IPS-NIHi7 (cell line): ENCODE data around the gene PHOSPHO1.

Experiments used
- DNase-seq: peaks from one replicate; pipeline ENCODE4 v3.0.0; 2012; ENCODE audit warnings: mixed read lengths; ENCODE audit errors: extremely low spot score

The PHOSPHO1 gene

DNA sequence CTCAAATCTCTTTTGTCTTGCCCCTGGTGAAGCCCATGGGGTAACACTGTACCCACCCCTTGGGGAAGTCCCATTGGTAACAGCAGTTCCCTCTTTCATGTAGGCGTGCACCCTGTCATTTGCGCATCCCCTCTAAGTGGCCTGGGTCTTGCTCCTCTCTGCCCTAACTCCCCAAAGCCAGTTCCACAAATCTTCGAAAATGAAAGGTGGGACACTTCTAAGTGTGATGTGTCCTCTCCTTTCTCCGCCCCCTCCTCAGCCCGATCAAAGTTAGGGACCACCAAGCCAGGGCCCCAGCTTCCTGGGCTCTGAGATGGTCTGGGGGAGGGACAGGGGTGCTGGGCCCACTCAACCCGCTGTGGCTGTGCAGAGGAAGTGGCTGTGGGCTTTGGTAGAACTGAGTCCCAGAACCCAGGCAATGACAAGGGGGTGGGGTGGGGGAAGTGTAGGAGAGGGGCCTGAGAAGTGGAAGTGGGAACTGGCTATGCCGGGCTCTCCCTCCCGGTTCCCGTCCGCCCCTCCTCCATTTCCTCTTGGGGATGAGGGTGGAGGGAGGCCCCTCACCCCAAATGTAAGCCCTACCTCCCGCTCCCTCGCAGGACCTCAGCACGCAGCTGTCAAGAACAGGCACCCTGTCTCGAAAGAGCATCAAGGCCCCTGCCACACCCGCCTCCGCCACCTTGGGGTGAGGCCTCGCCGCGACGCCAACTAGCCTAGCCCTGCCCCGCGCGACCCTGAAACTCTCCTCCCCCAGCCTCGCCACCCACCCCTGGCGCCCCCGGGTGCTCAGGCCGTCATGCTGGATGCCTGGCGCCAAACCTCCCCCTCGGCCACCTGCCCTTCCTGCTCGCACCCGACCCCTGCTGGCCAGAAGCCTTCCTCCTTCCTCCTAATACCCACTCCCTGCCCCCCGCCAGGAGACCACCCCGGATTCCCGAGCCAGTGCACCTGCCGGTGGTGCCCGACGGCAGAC lies 11.4 kb downstream of the PHOSPHO1 start:
- peak; percentile 65 for DNase-seq

DNA sequence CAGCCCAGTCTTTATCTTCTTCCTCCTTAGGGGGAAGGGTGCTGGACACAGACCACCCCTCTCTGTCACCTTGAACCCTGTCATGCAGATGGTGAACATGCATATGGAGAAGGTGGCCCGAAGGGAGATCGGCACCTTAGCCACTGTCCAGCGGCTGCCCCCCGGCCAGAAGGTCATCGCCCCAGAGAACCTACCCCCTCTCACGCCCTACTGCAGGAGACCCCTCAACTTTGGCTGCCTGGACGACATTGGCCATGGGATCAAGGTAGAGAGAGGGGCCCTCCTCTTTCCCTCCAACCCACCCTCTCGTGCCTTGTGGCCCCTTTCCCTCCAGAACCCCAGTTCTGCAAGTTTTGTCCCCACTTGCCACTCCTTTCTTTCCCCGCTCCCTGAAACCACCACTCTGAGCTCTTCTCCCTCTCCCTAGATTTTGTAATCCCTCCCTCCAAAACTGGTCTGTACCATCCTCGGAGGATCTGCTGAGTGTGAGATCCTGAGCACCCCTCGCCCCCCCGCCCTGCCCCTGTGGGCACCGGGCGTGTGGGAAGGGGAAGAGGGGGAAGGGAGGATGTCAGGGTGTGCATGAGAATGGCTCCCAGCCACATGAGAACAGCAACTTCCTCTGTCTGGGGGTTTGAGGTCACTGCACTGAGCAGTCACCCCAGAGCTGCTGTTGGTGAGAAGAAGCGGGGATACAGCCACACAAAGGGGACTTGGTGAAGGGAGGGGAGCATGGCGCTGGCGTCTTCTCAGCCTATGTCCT lies 12.8 kb downstream of the PHOSPHO1 start:
- DNase-seq, result no peak

DNA sequence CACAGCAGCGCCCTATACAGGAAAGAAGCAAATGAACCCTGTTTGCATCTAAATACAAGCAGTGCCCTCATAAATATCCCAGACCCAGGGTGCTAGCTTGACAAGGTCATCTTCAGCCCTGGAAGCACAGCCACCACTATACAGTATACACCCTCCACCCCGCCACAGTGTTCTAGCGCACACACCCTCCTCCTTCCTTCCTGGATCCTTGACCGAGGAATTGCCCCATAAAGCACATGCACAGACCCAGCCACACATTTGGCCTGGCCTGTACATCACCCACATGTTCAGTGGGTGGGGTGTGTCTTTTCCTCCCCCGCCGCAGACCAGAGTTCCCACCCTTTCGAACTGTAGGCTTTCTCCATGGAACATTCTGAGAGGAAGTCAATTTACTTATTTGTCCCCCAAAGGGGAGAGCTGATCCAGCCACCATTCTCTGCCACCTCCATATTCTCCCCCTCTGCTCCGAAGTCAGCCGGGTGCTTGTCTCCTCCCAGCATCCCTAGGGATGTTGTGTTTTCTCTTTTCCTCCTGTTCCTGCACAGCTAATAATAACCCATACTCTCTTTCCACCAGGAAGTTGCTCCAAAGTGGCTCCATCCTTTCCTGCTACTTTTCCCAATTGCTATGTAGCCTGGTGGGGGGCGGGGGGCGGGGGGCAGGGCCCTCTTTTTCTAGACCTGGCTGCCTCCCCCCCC lies 13.5 kb downstream of the PHOSPHO1 start:
- DNase-seq, result no peak

DNA sequence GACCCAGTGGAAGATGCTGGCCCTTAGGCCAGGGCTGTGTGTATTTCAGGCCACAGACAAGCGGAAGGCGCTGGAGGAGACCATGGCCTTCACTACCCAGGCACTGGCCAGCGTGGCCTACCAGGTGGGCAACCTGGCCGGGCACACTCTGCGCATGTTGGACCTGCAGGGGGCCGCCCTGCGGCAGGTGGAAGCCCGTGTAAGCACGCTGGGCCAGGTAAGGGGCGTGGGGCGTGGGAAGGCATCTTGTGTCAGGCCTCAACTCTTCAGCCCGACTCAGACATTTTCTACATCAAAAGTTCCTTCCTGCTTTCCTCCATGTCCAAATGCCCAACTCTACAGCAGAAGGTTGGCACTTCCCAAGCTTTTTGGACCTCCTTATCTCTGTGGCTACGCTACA lies 14.1 kb downstream of the PHOSPHO1 start:
- no peak for DNase-seq

DNA sequence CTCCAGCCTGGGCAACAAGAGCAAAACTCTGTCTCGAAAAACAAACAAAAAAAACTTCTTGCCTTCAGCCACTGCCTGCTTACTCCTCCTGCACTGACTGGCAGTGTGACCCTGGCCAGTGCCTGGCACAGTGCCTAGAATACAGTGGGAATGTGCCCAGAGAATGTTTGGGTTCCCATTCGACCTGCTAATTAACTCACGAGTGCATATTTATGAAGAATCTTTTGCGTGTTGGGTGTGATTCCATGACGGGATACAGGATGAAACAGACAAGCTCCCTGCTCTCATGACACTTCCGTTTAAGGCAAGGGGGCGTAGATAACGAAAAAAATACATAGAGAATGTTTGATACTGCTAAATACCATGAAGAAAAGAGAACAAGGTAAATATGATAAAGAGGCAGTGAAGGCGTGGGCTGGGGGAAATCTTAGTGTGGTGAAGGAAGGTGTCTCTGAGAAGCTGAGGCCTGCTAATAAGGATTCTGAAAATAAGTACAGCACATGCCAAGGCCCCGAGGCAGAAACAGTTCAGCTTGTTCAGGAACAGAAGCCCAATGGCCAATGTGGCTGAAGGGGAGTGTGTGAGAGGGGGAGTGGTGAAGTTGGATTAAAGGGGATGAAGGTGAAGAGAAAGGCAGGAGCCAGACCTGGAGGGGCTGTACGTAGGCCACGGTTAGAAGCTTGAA lies 15.8 kb downstream of the PHOSPHO1 start:
- no peak for DNase-seq

DNA sequence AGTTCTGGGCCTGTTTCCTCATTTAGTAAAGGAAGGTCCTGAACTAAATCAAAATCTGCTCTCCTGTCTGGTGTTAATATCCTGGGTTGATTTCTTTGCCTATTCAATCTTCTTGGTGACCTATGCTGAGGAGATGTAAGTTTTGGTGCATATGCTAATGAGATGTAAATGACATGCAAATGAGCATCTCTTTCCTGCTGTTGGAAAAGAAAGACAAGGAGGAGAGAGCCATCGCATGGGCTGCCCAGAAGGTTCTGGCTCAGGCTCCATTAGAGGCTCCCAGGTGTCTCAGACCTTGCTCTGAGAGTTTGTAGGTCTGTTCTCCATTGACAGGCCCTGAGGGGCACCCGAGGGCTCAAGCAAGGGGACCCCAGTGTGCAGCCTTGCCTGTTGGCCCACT lies 16.7 kb downstream of the PHOSPHO1 start:
- DNase-seq, result no peak

DNA sequence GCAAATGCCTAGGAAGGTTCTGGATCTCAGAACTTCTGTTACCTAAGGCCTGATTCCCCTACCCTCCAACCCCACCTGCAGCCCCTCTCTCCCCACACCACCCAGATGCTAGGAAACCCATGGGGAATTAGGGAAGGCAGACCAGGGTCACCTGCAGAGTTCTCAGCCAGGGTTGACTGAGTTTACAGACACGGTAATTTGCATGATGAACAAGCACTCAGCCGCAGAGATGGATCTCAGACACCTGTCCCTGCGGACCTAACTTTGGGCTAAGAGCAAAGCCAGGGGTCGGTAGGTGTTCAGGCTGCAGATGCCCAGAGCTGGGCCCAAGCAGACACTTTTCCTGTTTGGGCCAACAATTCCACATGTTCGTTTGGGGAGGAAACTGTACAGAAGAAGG lies 17.2 kb downstream of the PHOSPHO1 start:
- DNase-seq, result no peak

DNA sequence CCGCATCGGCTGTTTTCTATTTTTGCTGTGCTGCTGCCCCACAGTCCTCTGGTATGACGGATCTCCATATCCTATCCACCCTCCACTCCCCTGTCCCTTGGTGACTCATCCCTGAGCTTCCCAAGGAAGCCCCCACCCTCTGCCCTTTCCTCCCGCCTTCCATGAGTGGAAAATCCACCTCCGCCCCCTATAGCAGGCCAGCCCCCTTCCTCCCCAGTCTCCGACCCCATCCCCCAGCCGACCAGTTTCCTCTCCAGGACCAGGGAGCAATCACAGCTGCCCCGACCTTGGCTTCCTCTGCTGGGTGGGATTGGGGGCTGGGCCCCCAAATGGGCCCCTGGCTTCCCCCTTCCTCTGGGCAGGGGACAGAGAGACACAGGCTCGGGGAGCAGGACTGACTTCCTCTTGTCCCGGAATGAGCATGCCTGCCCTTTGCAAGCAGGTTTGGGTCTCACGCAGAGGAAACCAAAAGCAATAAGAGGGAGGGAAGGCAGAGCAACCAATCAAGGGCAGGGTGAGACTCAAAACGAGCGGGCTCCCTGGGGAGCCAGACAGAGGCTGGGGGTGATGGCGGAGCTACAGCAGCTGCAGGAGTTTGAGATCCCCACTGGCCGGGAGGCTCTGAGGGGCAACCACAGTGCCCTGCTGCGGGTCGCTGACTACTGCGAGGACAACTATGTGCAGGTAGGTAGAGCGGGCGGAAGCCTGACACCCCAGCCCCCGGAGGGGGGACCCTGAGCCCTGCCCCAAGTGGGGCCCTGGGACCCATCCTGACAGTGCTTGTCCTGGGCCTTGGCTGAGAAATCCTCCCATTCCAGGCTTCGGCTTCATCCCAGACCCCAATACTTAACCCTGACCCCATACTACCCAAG lies 20.2 kb downstream of the PHOSPHO1 start, which contains the start of the genes ABI3 and GNGT2:
TSS of gene ABI3 (plus strand) at position 550 of the 872 bp plus-strand sequence. CDS start at position 568, 18 bp downstream.
TSS of gene GNGT2 (minus strand) at position 417 of the 872 bp plus-strand sequence. CDS start 3,152 bp downstream, outside the sequence.
- peak; percentile 63 for DNase-seq

DNA sequence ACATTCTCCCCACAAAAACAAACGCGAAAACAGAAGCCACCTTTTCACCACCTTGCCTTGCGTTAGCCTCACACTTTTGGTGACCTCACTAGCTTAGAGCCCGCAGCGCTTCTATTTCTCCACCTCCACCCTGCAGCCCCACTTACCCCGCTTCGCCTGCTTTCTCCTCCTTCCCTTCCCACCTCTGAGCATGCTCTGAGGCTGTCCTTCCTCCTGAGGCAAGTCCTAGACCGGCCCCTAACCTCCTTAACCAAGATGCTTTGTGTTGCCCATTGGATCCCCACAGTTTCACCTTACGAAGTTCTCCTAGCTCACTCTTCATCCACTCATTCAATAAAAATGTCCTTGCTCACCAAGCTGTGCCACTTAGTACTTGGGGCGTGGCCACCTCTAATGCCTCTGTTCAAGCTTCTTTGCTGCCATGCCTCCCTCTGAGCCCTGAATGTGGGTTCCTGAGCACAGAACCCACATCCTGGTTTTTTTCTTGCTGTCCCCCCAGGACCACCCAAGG lies 21.5 kb downstream of the PHOSPHO1 start:
- no peak for DNase-seq

DNA sequence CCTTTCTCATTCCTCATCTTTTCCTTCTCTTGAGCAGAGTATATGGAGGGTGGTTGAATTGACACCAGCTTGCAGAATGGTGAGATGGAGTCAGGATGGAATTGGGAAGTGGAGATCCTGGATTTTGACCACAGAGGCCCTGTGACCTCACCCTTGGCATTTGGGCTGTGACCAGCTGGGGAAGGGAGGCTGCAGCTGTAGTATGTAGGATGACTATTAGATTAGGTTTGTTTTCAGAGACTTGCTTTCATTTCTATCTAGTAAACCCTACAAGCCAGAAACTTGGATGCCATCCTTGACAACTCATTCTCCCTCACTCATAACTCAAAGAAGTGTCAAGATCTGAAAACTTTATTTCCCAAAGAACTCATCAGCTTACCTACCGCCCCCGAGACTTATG lies 26.1 kb downstream of the PHOSPHO1 start:
- no peak for DNase-seq

DNA sequence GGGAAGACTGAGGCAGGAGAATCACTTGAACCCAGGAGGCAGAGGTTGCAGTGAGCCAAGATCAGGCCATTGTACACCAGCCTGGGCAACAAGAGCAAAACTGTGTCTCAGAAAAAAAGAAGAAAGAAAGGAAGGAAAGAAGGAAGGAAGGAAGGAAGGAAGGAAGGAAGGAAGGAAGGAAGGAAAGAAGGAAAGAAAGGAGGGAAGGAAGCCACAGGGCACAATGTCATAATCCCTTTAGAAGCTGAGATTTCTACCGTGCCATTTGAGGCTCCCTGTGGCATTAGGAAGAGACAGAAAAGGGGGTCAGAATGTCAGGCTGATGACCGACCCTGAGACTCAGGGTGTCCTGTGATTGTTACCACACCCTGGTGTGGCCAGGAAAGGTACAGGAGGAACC lies 26.8 kb downstream of the PHOSPHO1 start:
- DNase-seq, result no peak

DNA sequence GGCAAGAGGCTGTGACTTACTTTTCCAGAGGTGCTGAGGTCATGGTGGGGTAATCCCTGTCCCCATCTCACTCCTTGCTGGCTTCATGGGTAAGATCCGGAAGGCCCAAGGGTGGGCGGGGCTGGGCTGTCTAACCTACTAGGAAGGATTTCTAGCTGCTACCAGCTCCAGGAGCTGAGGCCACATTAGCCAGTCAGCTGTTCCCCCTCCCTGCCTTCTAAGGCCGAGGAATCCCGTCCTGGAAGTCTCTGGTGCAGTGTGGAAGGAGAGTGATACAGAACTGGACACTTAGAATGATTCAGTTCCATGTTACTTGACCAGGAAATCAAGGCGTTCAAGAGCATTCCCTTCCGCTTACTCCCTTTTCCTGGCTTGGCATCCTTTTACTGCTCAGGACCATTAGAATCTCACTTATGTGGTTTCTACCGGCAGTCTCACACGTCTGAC lies 29.1 kb downstream of the PHOSPHO1 start:
- DNase-seq, result peak; percentile 5

DNA sequence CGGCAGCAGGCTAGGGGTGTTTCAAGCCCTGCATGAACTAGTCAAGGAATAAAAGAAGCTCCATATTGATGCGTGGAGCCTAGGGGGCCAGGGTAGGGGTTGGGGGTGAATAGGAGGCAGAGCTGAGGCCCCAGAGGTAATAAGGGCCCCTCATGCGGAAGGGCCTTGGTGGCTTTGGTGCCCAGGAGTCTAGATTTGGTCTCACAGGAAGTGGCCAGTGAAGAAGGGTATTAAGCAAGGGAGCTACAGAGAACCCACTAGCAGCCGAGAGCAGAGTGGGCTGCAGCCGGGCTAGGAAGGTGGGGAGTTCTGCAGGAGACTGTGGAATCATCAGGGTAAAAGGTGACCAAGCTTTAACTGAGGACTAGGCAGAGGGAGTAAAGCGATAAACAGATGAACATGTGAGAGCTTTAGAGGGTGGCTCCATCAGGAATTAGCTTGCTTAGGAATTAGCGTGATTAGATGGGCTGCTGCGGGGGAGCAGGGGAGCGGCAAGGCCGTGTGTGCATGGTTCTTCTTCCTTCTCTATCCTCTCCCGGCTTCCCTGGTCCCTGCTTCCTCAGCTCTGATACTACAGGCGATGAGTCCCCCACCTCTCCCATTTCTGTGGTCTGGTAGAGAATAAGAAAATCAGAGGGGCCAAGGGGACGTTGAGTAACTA lies 30.0 kb downstream of the PHOSPHO1 start:
- peak; percentile 5 for DNase-seq

DNA sequence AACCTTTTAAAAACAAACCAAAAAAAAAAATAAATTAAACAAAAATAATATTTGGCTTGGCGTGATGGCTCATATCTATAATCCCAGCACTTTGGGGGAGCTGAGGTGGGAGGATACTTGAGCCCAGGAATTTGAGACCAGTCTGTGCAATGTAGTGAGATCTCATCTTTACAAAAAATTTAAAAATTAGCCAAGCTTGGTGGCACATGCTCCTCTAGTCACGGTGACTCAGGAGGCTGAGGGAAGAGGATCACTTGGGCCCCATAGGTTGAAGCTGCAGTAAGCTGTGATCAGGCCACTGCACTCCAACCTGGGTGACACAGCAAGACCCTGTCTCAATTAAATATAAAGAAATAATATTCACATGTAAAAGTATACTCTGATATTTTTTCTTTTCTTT lies 32.4 kb downstream of the PHOSPHO1 start:
- DNase-seq, result no peak

DNA sequence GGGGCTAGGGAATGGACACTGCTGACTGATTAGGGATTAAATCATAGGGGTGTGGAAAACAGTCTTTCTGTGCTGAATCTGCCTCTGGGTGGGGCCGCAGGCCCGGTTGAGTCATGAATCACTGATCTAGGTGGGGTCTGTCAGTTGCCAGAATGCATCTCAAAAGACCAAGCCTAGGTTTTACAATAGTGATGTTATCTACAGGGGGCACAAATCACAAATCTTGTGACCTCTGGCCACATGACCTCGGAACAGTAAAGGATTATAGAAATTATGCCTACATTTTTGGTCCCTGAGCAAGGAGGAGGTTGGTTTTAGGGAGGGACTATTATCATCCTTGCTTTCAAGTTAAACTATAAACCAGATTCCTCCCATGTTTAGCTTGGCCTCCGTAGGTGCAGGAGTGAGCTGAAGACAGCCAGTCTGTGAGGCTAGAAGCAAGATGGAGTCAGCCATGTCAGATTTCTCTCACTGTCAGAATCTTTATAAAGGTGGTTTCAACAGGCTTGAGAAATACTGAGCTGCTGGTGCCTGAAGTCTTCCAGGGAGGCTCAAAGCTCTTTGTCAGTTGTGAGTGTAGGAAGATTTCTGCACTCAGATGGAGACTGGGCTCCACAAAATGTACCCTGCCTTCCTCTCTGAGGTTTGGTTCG lies 33.1 kb downstream of the PHOSPHO1 start:
- DNase-seq, result peak; percentile 11

DNA sequence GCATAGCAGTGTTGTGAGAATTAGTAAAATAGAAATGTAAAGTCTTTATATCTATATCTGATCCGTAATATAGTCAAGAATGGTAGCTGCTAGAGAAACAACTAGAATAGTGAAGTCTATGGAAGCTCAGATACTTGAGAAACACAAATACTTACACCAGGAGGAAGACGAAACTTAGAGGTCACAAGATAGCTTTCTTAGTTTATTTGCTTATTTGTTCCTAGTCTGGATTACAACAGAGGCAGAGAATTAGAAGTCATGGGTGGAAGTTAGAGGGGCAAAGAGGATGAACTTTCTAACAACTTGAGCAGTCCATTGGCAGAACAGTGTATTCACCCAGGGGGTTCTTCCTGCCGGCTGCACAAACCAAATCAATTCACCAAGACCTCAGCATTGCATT lies 34.1 kb downstream of the PHOSPHO1 start:
- peak; percentile 0 for DNase-seq

DNA sequence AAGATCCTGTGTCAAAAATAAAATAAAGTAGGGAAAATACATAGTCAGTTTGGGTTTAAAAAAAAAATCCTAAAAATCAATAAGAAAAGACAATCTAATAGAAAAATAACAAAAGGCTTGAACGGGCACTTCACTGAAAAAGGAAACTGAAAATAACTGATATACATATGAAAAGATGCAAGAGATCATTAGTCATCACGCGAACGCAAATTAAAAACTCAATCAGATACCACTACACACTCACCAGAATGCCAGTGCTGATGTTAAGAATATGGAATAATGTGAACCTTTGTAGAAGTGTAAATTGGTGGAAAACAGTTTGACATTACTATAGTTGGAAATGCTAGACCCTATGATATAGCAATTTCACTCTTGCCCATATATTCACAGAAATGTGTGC lies 34.8 kb downstream of the PHOSPHO1 start:
- no peak for DNase-seq

DNA sequence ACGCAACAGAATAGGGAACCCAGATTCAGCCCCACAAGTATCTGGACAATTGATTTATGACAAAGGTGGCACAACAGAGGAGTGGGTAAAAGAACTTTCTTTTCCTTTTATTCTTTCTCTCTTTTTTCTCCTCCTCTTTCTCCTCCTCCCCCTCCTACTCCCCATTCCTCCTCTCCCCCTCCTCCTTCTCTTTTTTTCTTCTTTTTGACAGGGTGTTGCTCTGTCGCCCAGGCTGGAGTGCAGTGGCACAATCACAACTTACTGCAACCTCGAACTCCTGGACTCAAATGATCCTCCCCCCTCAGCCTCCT lies 36.3 kb downstream of the PHOSPHO1 start:
- no peak for DNase-seq
